AML-193 (cell line): ENCODE data around the gene KIF26A.

Experiments used
- DNase-seq, 2 experiments: peaks; one replicate each; lab custom pipeline; 2025; lab: John Stamatoyannopoulos, UW

Gene KIF26A

DNA sequence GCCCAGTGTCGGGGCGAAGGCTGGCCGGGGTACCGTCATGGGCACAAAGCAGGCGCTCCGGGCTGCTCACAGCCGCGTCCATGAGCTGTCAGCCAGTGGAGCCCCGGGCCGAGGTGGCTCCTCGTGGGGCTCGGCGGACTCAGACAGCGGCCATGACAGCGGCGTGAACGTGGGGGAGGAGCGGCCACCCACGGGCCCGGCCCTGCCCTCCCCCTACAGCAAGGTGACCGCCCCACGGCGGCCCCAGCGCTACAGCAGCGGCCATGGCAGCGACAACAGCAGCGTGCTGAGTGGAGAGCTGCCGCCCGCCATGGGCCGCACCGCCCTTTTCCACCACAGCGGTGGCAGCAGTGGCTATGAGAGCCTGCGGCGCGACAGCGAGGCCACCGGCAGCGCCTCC is 39.0 kb downstream of the KIF26A start:
- no peak for DNase-seq

DNA sequence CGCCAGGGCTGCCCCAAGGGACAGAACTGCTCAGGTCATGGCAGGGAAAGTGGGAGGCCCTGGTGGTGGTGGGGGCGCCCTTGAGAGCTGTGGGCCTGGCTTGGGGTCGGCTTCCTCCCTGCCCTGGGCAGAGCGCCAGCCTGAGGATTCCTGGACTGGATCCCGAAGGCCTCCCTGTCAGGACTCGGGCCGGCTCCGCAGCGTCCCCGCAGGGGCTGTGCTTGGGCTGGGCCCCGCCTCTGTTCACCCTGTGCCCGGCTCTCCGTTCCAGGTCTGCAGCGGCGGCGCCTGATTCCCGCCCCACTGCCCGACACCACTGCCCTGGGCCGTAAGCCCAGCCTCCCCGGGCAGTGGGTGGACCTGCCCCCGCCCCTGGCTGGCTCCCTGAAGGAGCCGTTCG is 39.9 kb downstream of the KIF26A start:
- no peak for DNase-seq

DNA sequence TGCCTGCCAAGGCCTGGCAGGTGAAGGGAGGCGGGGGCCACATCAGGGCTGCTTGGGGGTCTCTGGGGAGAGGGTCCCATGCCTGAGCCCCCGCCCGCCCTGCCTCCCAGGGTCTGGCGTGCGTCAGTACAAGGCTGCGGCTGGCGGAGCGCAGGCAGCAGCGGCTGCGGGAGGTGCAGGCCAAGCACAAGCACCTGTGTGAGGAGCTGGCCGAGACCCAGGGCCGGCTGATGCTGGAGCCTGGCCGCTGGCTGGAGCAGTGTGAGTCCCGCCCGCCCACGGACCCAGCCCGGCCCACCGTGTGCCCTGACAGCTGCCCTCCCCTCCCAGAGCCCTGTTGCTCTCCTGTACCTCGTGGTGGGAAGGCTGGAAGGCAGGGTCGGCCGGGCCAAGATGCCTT is 40.7 kb downstream of the KIF26A start:
- no peak for DNase-seq

DNA sequence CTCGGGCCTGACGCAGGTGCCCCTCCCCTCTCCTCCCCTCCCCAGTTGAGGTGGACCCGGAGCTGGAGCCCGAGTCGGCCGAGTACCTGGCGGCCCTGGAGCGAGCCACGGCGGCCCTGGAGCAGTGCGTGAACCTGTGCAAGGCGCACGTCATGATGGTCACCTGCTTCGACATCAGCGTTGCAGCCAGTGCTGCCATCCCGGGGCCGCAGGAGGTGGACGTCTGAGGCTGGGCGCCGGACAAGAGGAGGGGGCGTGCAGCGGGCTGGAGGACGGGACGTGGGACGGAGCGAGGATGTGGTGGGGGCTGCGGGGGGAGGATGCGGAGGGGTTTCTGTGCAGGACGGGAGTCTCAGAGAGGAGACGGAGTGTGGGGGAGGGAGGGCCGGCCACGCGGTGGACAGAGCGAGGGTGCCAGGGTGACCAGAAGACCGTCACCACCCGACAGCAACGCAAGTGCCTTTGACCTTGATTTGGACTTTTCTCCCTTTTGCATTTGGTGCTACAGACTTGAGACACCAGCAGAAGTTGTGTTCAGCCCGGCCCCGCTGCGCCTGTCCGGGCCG is 41.3 kb downstream of the KIF26A start:
- no peak for DNase-seq

DNA sequence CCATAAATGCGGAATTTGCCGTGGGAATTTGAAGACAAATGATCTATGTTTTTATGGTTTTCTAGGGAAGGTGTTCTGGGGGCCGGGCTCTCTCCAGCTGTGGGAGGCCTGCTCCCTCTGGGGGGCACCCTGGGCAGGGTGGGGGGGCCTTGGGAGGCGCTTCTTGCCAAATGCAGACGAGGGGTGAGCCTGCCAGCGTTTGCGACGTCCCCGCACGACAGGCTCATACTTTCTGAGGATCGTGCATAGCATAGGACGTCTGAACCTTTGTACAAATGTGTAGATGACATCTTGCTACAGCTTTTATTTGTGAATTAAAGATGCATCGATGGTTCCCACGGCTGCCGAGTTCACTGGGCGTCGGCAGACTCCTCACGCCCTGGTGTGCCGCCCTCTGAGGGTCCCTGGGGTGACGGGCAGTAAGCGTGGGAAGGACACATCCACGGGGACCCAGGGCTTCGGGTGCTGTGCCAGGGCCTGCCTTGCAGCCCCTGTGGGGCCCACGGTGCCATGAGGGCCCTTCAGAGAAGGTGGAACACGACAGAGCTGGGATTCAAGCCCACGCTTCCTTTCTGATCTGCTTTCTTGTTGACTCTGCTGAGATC is 42.3 kb downstream of the KIF26A start:
- DNase-seq, result no peak

DNA sequence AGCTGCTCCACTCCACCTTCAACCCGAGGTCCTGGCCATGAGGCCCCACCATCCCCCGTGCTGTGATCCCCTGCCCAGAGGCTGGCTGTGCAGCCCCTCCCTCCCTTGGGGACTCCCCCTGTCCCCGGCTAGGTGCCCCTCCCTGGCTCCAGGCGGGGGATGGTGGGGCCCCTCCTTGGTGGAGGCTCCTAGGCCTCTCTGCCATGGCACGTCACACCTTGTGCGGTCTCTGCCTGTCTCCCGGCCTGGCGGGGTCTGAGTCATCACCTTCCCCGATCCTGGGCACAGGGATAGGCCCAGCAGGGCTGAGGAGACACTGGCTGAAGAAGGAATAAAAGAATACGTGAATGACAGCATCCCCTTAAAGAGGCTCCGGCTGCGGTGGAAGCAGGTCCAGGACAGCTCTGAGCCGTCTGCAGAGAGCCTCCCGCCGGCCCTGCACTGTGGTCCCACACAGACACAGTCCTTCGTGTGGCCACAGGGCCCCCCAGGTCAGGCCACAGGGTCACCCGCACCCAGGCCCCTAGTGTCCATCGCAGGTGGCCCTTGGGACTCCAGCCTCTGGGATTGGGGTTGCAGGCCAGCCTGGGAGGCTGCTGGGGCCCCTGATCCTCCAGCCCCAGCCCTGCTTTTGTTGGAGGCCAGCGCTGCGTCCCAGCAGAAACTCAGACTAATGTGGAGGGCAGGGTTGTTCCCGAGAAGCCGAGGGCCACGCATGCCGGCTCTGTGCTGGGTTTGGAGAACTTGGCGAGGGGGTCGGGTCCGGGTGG is 43.6 kb downstream of the KIF26A start:
- no peak for DNase-seq

DNA sequence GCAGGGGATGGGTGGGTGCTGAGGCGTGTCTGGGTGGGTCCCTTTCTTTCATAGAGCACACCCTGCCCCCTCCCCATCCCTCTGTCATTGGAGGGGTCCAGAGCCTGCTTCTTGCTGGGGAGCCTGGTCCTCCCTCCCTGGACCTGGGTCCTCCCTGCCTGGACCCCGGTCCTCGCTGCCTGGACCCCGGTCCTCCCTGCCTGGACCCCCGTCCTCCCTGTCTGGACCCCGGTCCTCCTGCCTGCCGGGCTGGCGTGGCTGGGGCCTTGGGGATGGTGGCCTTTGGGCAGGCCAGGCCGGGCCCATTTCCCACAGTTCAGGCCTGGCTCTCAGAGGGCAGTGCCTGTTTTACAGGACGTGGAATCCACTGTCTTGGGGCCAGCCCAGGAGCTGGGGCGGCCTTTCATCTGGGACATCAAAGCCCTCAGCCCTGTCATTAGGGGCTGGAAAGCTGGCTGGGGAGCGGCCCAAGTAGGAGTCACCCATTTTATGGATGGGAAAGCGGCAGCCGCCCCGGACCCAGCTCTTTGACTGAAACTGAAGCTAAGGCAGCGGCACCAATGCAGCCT is 44.6 kb downstream of the KIF26A start:
- no peak for DNase-seq

DNA sequence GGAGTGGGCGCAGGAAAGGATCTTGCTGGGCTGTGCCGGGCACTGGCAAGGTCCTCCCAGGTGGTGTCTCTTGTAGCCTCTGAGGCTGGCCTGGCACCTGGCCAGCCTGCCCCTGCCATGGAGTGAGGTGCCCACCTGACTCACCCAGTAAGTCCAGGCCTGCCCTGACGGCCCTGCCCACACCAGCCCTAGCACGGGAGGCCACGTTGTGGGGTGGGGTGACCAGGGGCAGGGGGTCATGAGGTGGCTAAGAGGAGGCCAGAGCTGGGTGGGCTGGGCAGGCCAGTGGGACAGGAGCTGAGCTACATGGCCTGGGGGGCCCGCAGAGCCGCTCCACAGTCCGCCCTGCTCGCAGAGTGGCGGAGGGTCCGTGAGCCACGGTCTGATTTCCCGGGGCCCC is 45.4 kb downstream of the KIF26A start:
- DNase-seq, result no peak

DNA sequence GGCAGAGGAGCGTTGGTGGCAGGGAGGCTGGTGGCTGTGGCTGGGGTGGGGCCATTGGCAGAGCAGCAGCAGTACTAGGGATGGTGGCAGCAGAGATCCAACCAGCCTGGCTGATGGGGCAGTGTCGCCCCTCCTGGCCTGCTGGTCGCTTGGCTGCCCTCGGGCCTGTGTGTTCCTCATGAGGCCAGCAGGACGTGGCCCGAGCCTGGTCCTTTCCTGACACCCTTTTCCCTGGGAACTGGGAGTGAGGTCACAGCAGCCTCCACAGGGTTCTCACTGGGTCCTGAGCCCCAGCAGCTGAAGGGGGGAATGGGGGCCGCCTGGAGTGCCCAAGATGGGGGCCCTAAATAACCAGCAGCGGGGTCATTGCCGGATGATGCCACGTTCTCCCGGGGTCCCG is 46.1 kb downstream of the KIF26A start:
- DNase-seq, result no peak

DNA sequence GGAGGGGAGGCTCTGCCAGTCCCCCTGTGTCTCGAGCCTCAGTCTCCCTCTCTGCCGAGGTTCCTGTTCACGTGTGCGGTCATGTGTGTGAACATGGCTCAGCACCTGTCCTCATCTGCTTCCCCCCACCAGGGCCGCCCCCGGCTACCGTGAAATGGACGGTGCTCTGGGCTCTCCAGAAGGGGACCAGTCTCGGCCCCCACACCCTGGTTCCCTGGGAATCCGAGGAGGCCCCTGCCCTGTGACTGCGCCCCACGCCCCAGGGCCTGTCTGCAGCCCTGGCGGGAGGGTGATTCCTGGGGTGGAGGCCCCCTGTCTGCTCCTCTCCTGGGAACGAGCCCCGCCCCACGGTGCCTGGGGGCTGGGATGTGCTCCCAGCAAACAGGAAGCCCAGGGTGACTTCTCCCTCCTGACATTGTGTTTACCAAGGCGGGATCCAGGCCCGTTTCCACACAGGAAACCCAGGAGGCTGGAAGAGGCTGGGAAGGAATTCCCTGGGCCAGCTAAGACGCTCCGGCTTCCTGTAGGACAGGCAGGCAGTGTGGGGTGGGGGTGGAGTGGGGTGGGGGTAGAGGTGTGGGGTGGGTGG is 46.6 kb downstream of the KIF26A start:
- no peak for DNase-seq

DNA sequence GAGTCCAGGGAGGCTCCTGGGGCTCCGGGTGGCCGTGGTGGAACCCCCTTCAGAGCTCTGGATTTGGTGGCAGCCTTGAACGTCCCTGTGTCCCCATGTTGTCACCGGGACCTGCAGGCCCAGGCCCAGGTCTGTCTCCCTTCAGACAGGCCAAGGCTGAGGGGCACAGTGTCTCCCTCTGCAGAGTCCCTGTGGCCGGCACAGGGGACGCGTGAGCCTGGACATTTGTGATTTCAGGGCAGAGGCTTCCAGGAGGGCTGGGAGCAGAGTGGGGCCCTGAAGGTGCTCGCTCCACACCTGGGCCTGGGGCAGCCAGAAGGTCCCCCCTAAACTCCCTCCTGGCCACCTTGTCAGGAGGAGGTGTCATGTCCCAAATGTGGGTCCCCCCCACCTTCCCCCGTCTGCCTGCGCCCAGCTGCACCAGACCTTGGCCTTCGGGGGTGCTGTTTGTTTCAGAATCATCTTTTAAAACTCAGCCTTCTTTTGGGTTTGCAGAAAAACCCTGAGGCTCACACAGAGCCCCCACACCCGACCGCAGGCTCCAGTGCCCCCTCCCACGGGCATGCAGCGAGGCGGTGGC is 47.6 kb downstream of the KIF26A start:
- DNase-seq, result no peak

DNA sequence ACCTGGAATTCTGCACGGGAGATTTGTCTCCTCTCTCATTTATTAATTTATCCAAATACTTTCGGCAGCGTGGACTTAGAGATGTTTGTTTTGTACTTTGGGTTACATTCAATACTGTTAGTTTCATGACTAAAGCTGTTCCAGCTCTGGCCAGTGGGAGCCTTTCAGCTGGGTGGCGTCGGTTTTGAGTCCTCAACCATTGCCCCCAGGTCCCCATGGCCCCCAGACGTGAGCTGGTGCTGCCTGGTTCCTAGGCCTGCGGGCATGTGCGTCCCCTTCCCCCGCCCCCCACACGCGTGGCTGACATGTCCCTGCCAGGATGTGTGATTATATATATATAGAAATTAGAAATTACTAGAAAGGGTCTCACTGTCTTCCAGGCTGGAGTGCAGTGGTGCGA is 48.2 kb downstream of the KIF26A start:
- no peak for DNase-seq

DNA sequence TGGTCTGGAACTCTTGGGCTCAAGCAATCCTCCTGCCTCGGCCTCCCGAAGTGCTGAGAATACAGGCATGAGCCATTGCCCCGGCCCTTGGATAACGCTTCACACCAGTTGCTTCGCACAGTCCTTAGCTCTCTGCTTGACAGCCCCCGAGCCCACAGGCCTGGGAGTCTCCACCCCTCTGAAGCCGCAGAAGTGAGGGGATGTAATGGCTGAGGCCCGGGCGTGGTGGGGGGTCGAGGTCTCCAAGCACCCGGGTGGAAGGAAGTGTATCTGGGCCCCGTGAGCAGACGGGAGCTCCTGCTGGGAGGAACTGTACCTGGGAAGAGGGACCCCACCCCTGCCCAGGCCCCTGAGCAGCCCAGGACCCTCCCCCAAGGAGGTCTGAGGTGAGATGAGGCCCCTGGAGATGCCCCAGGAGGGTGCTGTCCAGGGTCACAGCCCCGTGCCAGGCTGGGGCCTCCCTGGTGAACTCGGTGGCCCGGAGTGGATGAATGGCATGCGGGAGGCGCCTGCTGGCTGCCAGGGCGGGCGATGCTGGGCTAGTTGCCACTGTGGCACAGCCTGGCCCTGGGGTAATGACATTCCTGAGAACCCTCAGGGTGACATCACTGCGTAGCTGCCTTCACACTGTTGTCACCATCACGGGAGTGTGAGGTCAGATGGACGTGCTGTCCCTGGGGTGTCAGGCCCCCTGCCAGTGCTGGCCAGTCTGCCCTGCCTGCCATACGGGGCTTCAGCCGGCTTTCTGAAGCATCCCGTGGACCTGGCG is 48.9 kb downstream of the KIF26A start:
- no peak for DNase-seq

DNA sequence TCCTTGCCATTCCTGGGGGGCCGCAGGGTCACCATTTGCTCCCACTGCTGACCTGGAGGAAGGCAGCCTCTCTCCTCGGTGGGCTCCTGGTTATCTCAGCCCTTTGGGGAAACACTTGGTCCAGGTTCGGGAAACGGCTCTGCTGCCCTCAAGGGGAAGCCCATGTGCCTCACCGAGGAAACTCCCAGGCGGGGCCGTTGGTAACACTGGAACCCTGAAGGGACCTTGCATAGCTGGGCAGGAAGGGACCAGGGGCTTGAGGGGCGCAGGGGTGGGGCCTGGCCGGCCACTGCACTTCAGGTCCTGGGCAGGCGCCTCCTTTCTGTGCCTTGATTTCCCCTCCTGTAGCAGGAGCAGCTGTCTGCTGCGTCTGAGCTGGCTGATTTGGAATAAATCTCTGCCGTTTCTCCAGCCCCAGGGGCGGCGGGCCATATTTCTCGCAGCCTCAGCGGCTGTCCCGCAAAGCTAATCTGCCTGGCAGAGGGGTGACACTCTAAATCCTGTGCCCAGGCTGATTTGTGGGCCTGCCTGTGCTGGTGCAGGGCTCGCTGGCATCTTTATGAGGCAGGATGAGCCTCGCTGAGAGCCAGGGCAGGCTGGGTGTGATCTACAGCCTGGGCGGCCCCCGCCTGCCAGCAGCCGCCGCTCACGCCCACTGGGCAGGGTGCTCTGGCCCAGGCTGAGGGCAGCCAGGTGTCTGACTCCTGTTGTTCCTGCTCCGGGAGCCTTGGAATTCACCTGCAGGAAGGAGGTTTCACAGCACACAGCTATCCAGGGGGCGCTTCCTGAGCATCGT is 49.7 kb downstream of the KIF26A start:
- no peak for DNase-seq

DNA sequence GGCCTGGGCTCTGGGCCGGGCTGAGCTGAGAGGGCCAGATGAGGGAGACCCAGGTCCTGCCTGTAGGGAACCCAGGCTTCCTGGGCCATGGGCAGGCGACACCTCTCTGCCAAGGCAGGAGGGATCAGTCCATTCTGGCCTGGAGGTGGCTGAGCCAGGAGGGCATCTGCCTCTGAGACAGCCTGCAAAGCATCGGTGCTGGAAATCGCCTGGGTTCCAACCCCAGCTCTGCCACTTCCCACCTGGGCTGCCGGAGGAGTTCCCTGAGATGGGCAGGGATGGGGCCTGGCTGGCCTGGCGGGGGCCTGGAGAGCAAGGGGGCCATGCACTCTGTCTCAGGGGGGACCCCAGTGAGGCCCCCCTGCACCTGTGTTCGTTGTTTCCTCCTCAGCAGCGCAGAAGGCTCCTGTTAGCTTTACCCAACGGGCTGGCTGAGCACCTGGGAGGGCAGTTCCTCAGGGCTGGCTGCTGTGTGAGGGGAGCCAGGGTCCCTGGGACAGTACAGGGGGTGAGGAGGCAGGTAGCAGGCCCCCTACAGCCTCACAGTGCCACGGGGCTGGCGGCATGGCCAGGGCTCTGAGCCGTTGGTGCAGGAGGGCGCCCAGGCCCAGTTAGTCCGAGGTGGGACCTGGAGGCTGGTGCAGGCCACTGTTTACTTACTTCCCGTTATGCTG is 50.5 kb downstream of the KIF26A start:
- DNase-seq, result no peak

DNA sequence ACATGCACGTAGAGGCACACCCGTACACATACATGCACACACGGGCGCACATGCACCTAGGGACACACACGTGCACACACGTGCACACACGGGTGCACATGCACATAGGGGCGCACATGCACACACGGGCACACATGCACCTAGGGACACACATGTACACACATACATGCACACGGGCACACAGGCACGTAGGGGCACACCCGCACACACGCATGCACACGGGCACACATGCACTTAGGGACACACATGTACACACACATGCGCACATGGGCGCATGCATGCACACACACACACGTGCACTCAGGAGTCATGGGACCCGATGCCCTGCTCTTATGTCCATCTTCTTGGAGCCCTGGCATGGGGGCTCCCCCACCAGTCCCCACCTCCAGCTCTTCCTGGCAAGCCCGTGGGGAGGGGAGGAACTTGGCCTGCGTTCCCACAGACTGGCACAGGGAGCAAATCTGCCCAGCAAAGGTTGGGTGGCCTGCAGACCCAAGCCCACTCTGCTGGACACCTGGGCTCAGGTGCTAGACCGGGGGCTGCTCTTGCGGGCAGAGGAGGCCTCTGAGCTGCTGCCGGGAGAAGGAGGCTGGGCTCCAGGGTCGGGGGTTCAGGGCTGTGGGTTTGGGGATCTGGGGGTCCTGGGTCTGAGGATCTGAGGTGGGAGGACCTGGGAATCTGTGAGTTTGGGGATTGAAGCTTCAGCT is 51.4 kb downstream of the KIF26A start:
- no peak for DNase-seq

DNA sequence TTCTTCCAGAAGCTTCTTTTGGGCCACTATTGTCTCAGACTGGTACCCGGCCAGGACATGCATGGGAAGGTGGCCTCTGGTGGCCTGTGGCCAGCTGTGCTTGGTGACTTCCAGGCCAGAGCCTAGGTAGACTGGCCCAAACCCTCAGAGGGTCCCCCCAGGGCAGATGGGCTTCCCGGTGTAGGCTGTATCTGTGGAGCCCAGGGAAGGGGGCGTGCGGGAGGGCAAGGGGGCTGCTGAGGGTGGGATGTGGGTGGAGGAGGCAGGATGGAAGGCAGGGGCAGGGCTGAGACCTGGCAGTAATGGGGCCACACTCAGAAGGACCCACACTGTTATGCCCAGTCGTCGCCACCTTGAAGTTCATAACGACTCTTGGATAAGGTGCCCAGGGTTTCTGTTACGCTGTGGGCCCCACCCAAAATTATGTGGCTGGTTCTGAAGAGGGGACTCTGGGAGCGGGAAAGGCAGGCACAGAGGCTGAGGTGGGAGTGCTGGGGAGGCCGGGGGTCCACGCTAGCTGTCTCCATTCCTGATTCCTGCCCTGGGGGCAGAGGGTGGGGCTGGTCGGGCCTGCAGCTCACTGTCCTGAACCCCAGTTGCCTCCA is 52.1 kb downstream of the KIF26A start:
- no peak for DNase-seq

DNA sequence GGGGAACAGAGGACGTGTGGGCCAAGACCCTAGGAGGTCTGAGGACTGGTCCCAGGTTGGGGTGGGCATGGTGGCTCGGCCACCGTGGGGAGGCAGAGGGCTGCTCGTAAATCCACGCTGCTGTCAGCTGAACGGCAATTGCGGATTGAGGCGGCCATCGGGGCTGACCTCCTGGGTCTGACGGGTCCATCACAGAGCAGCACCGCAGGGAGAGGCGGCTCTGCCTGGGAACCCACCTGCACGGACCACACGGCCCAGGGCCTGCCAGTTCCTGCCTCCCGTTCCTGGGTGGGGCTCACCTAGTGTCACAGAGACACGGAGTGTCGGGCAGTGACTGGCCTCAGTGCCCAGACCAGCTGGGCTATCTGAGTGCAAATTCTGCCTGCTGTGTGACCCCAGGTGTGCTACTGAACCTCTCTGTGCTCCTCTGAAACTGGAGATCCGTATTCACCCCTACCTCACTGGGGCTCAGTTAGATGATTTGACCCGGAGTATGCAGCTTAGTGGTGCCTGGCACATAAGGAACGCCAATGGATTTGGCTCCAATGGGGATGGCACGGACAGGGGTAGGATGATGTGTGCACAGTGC is 53.1 kb downstream of the KIF26A start:
- no peak for DNase-seq
